OCI-LY1 (cell line): ENCODE data around the gene TESMIN.

Experiments
- H2AFZ ChIP-seq: fragments of 200-600 bp; sonication (generic), shearing (Covaris generic); 2 replicates; pipeline ENCODE4 v1.6.0; 2014; ENCODE audit warnings: antibody characterized with exemption, mild to moderate bottlenecking, low read length
- H3F3A ChIP-seq: fragments of 200-600 bp; sonication (generic), shearing (Covaris generic); 2 replicates; pipeline ENCODE4 v1.6.0; 2014; ENCODE audit warnings: mild to moderate bottlenecking, antibody characterized with exemption, low read length, moderate library complexity; ENCODE audit not compliant: insufficient read depth
- H3K27ac ChIP-seq: fragments of 200-600 bp; sonication (generic); 2 replicates; pipeline ENCODE4 v1.5.1; 2014; ENCODE audit warnings: low read length, mixed run types, mild to moderate bottlenecking, low read depth; ENCODE audit not compliant: poor library complexity, severe bottlenecking
- H3K27me3 ChIP-seq: fragments of 200-600 bp; sonication (generic); 2 replicates; pipeline ENCODE4 v1.6.0; 2014; ENCODE audit warnings: antibody characterized with exemption, mild to moderate bottlenecking, low read length, moderate library complexity; ENCODE audit not compliant: insufficient read depth
- H3K36me3 ChIP-seq: fragments of 200-600 bp; sonication (generic); 2 replicates; pipeline ENCODE4 v1.6.1; 2014; ENCODE audit warnings: mild to moderate bottlenecking, antibody characterized with exemption, low read length, moderate library complexity, mixed read lengths; ENCODE audit not compliant: insufficient read depth
- H3K4me1 ChIP-seq: fragments of 200-600 bp; sonication (generic); 2 replicates; pipeline ENCODE4 v1.5.1; 2014; ENCODE audit warnings: mild to moderate bottlenecking, low read length, moderate library complexity; ENCODE audit not compliant: insufficient read depth, severe bottlenecking
- H3K4me2 ChIP-seq: fragments of 200-600 bp; sonication (generic), shearing (Covaris generic); 2 replicates; pipeline ENCODE4 v1.6.1; 2014; ENCODE audit warnings: low read length
- H3K4me3 ChIP-seq: fragments of 200-600 bp; sonication (generic); 2 replicates; pipeline ENCODE4 v1.5.1; 2014; ENCODE audit warnings: low read length, low read depth, mild to moderate bottlenecking, mixed read lengths; ENCODE audit not compliant: poor library complexity, severe bottlenecking
- H3K79me2 ChIP-seq: fragments of 200-600 bp; shearing (Covaris generic); 2 replicates; pipeline ENCODE4 v1.6.1; 2016; ENCODE audit warnings: mixed run types, low read length, mixed read lengths; ENCODE audit not compliant: insufficient read depth
- H3K9ac ChIP-seq: fragments of 200-600 bp; sonication (generic), shearing (Covaris generic); 2 replicates; pipeline ENCODE4 v1.6.1; 2014; ENCODE audit warnings: mild to moderate bottlenecking, low read length, mixed read lengths
- H3K9me2 ChIP-seq: fragments of 200-600 bp; sonication (generic), shearing (Covaris generic); 2 replicates; pipeline ENCODE4 v1.6.1; 2014; ENCODE audit warnings: low read depth, mild to moderate bottlenecking, low read length, mixed read lengths
- H3K9me3 ChIP-seq: fragments of 200-600 bp; shearing (Covaris generic); 2 replicates; pipeline ENCODE4 v1.6.1; 2014; ENCODE audit warnings: low read length, mixed read lengths
- H4K20me1 ChIP-seq: fragments of 200-600 bp; sonication (generic), shearing (Covaris generic); 2 replicates; pipeline ENCODE4 v1.6.0; 2016; ENCODE audit warnings: mild to moderate bottlenecking, low read length; ENCODE audit not compliant: insufficient read depth
- CTCF ChIP-seq: fragments of 200-600 bp; sonication (generic), shearing (Covaris generic); IDR thresholded peaks from 2 replicates; pipeline ENCODE4 v1.5.1; 2017; ENCODE audit warnings: mild to moderate bottlenecking, antibody characterized with exemption, low read length, moderate library complexity, mixed read lengths
- EZH2 ChIP-seq: fragments of 200-600 bp; sonication (generic), shearing (Covaris generic); IDR thresholded peaks from 2 replicates; pipeline ENCODE4 v1.8.0; 2017; ENCODE audit warnings: borderline replicate concordance, mixed run types, mild to moderate bottlenecking, antibody characterized with exemption, low read length, moderate library complexity, mixed read lengths

Gene TESMIN

GRCh38 chr11:68761801-68762200 is 10.5 kb upstream of the TESMIN start:
- H3K4me1 ChIP-seq, result no peaks in the 10 kb centered on the region
- TF ChIP-seq EZH2 (no peak), CTCF (no peak)
- H3K4me3 ChIP-seq, result no peak overlapping the region
- peaks cover 4% of the 10 kb centered on the region; the same call in 1 of the 2 replicates for H3K36me3 ChIP-seq
- no peaks in the 10 kb centered on the region for H3K79me2 ChIP-seq
- H3K9ac ChIP-seq, result no peak overlapping the region
- no peaks in the 10 kb centered on the region for H3K9me2 ChIP-seq
- no peaks in the 10 kb centered on the region for H4K20me1 ChIP-seq
- H2AFZ ChIP-seq, result no peak overlapping the region
- H3K27me3 ChIP-seq, result no peaks in the 10 kb centered on the region
- no peak overlapping the region for H3K27ac ChIP-seq
- no peaks in the 10 kb centered on the region for H3K9me3 ChIP-seq
- H3K4me2 ChIP-seq, result no peak overlapping the region
- no peaks in the 10 kb centered on the region for H3F3A ChIP-seq

GRCh38 chr11:68759991-68760390 is 8.7 kb upstream of the TESMIN start:
- no peak overlapping the region for H2AFZ ChIP-seq
- TF ChIP-seq CTCF, result no peak
- TF ChIP-seq EZH2, result no peak
- H3K4me3 ChIP-seq, result no peak overlapping the region
- no peaks in the 10 kb centered on the region for H3K9me3 ChIP-seq
- H4K20me1 ChIP-seq, result no peaks in the 10 kb centered on the region
- H3K27ac ChIP-seq, result no peak overlapping the region
- H3F3A ChIP-seq, result no peaks in the 10 kb centered on the region
- no peaks in the 10 kb centered on the region for H3K9me2 ChIP-seq
- H3K4me1 ChIP-seq, result no peaks in the 10 kb centered on the region
- no peak overlapping the region for H3K4me2 ChIP-seq
- H3K27me3 ChIP-seq, result no peaks in the 10 kb centered on the region
- no peak overlapping the region for H3K9ac ChIP-seq
- H3K79me2 ChIP-seq, result no peaks in the 10 kb centered on the region
- H3K36me3 ChIP-seq, result peaks cover 4% of the 10 kb centered on the region; the same call in 1 of the 2 replicates

- Histone ChIP-seq H3F3A (no peaks in the 10 kb centered on the region), H3K9me2 (no peaks in the 10 kb centered on the region), H3K4me2 (no peak overlapping the region), H3K4me3 (no peak overlapping the region), H4K20me1 (no peaks in the 10 kb centered on the region), H2AFZ (no peak overlapping the region), H3K79me2 (no peaks in the 10 kb centered on the region), H3K4me1 (no peaks in the 10 kb centered on the region), H3K9ac (no peak overlapping the region), H3K27me3 (no peaks in the 10 kb centered on the region), H3K36me3 (peaks cover 4% of the 10 kb centered on the region; the same call in 1 of the 2 replicates), H3K9me3 (no peaks in the 10 kb centered on the region), H3K27ac (no peak overlapping the region)
- TF ChIP-seq CTCF (no peak), EZH2 (no peak)
Measured at GRCh38 chr11:68757711-68758110, 6.4 kb upstream of the TESMIN start.
